Measurements from ENCODE around the gene FTH1.

DNA sequence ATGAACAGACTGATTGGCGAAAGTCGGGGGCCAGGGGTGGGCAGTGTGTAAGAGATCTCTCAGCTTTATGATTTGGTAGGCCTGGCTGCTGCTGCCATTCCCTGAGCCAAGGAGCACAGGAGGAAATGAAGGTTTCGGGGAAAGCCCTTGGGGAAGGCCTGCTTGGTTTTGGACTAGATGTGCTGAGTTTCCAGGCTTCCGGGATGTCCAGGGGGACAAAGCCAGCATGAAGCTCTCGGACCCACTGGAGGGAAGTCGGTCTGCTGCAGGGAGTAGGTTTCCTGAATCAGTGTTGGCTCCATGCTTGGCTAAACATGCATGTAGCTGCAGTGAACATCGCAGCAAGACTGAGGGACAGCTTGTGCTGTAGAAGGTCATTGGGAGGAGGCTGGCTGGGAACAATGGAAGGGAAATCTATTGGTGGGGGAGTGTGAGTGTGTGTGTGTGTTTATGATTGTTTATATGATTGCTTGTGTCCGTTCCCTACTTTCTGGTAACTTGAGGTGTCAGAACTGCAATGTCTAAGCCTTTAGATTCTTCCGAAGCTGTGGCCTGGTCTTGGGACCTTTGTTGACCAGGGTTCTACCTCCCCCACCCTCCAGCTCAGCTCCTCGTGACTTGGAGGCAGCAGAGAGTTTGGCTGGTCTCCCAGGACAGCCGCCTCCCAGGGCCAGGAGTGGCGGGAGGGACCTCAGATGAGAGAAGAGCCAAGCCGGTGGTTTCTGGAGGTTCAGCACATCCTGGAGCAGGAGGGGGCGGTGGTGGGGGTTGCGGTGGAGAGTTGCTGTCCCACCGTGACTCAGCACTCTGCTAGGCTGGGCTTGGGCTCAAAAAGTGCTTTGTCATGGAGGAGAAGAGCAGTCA lies 4.0 kb upstream of the FTH1 start:
- TF ChIP-seq, protein P1, sequence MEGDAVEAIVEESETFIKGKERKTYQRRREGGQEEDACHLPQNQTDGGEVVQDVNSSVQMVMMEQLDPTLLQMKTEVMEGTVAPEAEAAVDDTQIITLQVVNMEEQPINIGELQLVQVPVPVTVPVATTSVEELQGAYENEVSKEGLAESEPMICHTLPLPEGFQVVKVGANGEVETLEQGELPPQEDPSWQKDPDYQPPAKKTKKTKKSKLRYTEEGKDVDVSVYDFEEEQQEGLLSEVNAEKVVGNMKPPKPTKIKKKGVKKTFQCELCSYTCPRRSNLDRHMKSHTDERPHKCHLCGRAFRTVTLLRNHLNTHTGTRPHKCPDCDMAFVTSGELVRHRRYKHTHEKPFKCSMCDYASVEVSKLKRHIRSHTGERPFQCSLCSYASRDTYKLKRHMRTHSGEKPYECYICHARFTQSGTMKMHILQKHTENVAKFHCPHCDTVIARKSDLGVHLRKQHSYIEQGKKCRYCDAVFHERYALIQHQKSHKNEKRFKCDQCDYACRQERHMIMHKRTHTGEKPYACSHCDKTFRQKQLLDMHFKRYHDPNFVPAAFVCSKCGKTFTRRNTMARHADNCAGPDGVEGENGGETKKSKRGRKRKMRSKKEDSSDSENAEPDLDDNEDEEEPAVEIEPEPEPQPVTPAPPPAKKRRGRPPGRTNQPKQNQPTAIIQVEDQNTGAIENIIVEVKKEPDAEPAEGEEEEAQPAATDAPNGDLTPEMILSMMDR (IDR thresholded peaks at IDR 0.05): no peak
- TF ChIP-seq POLR2A (IDR thresholded peaks at IDR 0.05): peak in 1 of 2 donors; percentile 34
